Measurements from ENCODE around the gene SENP7.

Gene SENP7

DNA sequence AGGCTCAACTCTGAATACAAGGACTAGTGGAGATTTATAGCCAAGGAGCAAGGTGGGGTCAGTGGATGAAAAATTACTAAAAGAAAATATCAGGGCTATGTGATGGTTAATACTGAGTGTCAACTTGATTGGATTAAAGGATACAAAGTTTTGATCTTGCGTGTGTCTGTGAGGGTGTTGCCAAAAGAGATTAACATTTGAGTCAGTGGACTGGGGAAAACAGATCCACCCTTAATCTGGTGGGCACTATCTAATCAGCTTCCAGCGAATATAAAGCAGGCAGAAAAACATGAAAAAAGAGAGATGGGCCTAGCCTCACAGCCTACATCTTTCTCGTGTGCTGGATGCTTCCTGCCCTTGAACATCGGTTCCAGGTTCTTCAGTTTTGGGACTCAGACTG lies 14.4 kb upstream of the SENP7 start:
- 0 out of 2 replicates have a peak, but pooled peaks cover 3% of the 10 kb centered on the region for H3K4me1 ChIP-seq (ENCODE audit: control insufficient read depth, low read length)
- H3K36me3 ChIP-seq (ENCODE audit: control insufficient read depth, low read length) = no peaks in the 10 kb centered on the region
- H3K27me3 ChIP-seq (ENCODE audit: control insufficient read depth, low read length) = no peaks in the 10 kb centered on the region
- H4K20me1 ChIP-seq (ENCODE audit: control insufficient read depth, insufficient read depth, low read depth, low read length) = no peaks in the 10 kb centered on the region
- H3K9me2 ChIP-seq (replicated peaks; ENCODE audit: control insufficient read depth, low read length) = no peaks in the 10 kb centered on the region
- H3K4me3 ChIP-seq (ENCODE audit: low read length) = no peak overlapping the region
- H3K27ac ChIP-seq (ENCODE audit: low read depth, low read length) = no peak overlapping the region
- H3F3A ChIP-seq (ENCODE audit: control insufficient read depth, insufficient read depth) = no peaks in the 10 kb centered on the region
- H3K4me2 ChIP-seq (ENCODE audit: low read length) = no peak overlapping the region
- TF ChIP-seq, protein P1, sequence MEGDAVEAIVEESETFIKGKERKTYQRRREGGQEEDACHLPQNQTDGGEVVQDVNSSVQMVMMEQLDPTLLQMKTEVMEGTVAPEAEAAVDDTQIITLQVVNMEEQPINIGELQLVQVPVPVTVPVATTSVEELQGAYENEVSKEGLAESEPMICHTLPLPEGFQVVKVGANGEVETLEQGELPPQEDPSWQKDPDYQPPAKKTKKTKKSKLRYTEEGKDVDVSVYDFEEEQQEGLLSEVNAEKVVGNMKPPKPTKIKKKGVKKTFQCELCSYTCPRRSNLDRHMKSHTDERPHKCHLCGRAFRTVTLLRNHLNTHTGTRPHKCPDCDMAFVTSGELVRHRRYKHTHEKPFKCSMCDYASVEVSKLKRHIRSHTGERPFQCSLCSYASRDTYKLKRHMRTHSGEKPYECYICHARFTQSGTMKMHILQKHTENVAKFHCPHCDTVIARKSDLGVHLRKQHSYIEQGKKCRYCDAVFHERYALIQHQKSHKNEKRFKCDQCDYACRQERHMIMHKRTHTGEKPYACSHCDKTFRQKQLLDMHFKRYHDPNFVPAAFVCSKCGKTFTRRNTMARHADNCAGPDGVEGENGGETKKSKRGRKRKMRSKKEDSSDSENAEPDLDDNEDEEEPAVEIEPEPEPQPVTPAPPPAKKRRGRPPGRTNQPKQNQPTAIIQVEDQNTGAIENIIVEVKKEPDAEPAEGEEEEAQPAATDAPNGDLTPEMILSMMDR (IDR thresholded peaks at IDR 0.05; ENCODE audit: low read depth, low read length, poor library complexity, severe bottlenecking) = no peak
- no peak for TF ChIP-seq EZH2phosphoT487 (IDR thresholded peaks at IDR 0.05; ENCODE audit: borderline replicate concordance, low read length)
- H3K9me3 ChIP-seq (ENCODE audit: control insufficient read depth, insufficient read depth, low read length) = peaks cover 9% of the 10 kb centered on the region; the same call in 1 of the 2 replicates
- H3K79me2 ChIP-seq (ENCODE audit: control insufficient read depth, low read length) = no peaks in the 10 kb centered on the region

DNA sequence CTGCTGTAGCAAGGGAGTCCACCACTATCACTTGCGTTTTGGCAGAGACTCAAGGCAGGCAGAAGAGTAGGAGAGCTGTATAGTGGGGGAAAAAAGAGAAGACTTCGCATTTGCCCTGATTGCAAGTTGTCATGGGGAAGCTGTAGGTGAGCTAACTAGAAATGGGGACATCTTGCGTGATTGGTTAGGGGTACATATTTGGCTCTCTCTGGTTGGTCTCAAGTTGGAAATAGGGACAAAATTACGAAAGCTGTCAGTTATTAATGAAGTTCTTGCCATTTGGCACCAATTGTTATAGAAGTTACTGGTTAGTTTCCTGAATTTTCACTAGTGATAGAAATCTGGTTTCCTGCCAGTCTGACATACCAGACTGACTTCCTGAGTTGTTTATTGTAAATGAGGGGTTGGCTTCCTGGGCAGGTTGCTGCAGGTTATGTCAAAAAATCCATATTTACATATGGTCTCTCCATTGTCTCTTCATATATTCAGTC lies 8.2 kb upstream of the SENP7 start:
- no peaks in the 10 kb centered on the region for H3K4me1 ChIP-seq (ENCODE audit: control insufficient read depth, low read length)
- no peaks in the 10 kb centered on the region for H3K36me3 ChIP-seq (ENCODE audit: control insufficient read depth, low read length)
- no peaks in the 10 kb centered on the region for H3K79me2 ChIP-seq (ENCODE audit: control insufficient read depth, low read length)
- no peaks in the 10 kb centered on the region for H3F3A ChIP-seq (ENCODE audit: control insufficient read depth, insufficient read depth)
- H3K27ac ChIP-seq (ENCODE audit: low read depth, low read length) = no peak overlapping the region
- no peak overlapping the region for H3K4me3 ChIP-seq (ENCODE audit: low read length)
- TF ChIP-seq, protein P1 (IDR thresholded peaks at IDR 0.05; ENCODE audit: low read depth, low read length, poor library complexity, severe bottlenecking) = no peak
- TF ChIP-seq EZH2phosphoT487 (IDR thresholded peaks at IDR 0.05; ENCODE audit: borderline replicate concordance, low read length) = no peak
- no peaks in the 10 kb centered on the region for H3K9me2 ChIP-seq (replicated peaks; ENCODE audit: control insufficient read depth, low read length)
- no peaks in the 10 kb centered on the region for H3K9me3 ChIP-seq (ENCODE audit: control insufficient read depth, insufficient read depth, low read length)
- H3K27me3 ChIP-seq (ENCODE audit: control insufficient read depth, low read length) = no peaks in the 10 kb centered on the region; the same call in 1 of the 2 replicates
- no peak overlapping the region for H3K4me2 ChIP-seq (ENCODE audit: low read length)
- no peaks in the 10 kb centered on the region for H4K20me1 ChIP-seq (ENCODE audit: control insufficient read depth, insufficient read depth, low read depth, low read length)

- H3K4me1 ChIP-seq (ENCODE audit: control insufficient read depth, low read length) = no peaks in the 10 kb centered on the region
- H3K79me2 ChIP-seq (ENCODE audit: control insufficient read depth, low read length) = no peaks in the 10 kb centered on the region
- H3K4me2 ChIP-seq (ENCODE audit: low read length) = no peak overlapping the region
- H3K36me3 ChIP-seq (ENCODE audit: control insufficient read depth, low read length) = no peaks in the 10 kb centered on the region
- H3K4me3 ChIP-seq (ENCODE audit: low read length) = no peak overlapping the region
- H4K20me1 ChIP-seq (ENCODE audit: control insufficient read depth, insufficient read depth, low read depth, low read length) = no peaks in the 10 kb centered on the region
- TF ChIP-seq, protein P1 (IDR thresholded peaks at IDR 0.05; ENCODE audit: low read depth, low read length, poor library complexity, severe bottlenecking) = no peak
- no peak for TF ChIP-seq EZH2phosphoT487 (IDR thresholded peaks at IDR 0.05; ENCODE audit: borderline replicate concordance, low read length)
- H3K9me2 ChIP-seq (replicated peaks; ENCODE audit: control insufficient read depth, low read length) = no peaks in the 10 kb centered on the region
- no peaks in the 10 kb centered on the region; the same call in 1 of the 2 replicates for H3K27me3 ChIP-seq (ENCODE audit: control insufficient read depth, low read length)
- no peaks in the 10 kb centered on the region for H3F3A ChIP-seq (ENCODE audit: control insufficient read depth, insufficient read depth)
- no peak overlapping the region for H3K27ac ChIP-seq (ENCODE audit: low read depth, low read length)
- no peaks in the 10 kb centered on the region for H3K9me3 ChIP-seq (ENCODE audit: control insufficient read depth, insufficient read depth, low read length)
These were observed 6.8 kb upstream of the SENP7 start for GRCh38 chr3:101519685-101520365.
